Left hindlimb (tissue), 1 donor: ENCODE results near the gene TLR7.

Source experiments
- DNase-seq: peaks from one replicate; pipeline ENCODE4 v3.0.0-alpha.2; 2018

Gene TLR7

DNA sequence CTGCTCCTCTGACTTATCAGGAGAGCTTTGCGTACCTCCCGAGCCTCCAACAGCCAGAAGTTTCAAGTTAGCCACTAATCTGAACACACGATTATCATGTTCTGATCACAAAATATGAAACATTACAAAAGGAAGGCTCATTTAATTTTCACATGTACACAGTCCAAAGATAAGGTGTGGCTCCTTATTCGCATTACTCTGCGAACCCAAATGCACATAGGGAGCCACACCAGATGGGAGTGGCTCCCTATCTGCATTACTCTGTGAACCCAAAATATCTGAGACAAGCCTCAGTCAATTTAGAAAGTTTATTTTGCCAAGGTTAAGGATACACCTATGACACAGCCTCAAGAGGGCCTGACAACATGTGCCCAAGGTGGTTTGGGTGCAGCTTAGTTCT is 68.0 kb downstream of the TLR7 start:
- DNase-seq: no peak

DNA sequence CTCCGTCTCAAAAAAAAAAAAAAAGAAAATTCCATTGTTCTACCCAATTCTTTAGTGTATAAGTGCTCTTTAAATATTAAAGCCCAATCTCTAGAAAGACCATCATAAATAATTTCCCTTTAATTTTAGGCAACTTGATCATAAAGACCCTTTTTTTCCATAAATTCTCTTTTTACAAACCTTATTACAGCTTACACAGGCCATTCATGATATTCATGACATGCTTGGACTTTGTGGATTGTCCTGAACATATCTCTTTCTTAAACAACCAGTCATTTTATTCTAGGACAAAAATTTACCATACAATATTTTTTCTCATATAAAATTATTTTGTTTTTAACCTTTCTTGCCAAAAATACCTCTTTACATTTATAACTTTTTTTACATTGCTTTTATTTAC is 70.1 kb downstream of the TLR7 start:
- DNase-seq: no peak
